Measurements from ENCODE around the gene PIP4K2C.

GRCh38 chr12:57568838-57569237, 22.2 kb upstream of the PIP4K2C start:
- TF ChIP-seq CTCF (IDR thresholded peaks at IDR 0.05) (no peak), EP300 (IDR thresholded peaks at IDR 0.05) (no peak)
